GM12873 (cell line): ENCODE measurements around the gene CELF3.

ENCODE experiments used
- TF ChIP-seq, protein P1 (sequence below): IDR thresholded peaks from 2 replicates; pipeline ENCODE4 v1.5.1; 2012; ENCODE audit warnings: low read depth, mild to moderate bottlenecking, moderate library complexity, low read length, control low read depth; ENCODE audit not compliant: insufficient read depth; ENCODE audit errors: missing control alignments

The CELF3 gene

DNA sequence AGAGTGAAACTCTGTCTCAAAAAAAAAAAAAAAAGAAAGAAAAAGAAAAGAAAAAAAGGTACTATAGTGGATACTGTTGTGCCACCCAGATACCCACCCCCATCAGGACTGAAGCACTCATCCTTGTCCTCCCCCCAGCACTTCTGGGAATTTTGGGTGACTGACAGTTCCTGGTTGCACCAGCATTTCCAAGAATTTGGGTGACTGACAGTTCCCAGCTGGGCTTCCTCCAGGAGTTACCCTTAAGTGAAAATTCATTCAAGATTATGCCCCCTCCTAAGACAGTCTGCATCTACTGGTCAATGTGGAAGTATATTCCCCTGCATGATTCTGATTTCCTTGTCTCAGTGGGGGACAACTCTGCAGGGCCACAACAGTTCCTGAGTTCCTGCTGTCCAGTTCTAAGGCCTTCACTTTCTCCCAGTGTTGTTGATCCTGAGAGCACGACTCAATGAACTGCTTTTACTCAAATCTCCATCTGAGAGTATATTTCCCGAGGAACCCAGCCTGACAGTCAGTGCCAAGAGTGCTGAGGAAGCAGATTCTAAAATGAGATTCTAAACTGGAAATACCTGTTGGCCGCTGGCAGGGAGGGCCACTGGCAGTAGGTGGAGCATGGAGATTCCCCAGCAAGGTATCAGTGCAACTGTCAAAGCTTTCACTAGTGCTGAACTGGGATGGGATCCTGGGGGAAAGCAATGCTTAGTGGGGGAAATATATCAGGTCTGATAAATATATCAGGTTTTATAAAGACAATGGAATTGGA is 23.2 kb upstream of the CELF3 start:
- TF ChIP-seq, protein P1, sequence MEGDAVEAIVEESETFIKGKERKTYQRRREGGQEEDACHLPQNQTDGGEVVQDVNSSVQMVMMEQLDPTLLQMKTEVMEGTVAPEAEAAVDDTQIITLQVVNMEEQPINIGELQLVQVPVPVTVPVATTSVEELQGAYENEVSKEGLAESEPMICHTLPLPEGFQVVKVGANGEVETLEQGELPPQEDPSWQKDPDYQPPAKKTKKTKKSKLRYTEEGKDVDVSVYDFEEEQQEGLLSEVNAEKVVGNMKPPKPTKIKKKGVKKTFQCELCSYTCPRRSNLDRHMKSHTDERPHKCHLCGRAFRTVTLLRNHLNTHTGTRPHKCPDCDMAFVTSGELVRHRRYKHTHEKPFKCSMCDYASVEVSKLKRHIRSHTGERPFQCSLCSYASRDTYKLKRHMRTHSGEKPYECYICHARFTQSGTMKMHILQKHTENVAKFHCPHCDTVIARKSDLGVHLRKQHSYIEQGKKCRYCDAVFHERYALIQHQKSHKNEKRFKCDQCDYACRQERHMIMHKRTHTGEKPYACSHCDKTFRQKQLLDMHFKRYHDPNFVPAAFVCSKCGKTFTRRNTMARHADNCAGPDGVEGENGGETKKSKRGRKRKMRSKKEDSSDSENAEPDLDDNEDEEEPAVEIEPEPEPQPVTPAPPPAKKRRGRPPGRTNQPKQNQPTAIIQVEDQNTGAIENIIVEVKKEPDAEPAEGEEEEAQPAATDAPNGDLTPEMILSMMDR, result no peak

GRCh38 chr1:151737479-151737878 is 20.9 kb upstream of the CELF3 start:
- TF ChIP-seq, protein P1, result no peak

DNA sequence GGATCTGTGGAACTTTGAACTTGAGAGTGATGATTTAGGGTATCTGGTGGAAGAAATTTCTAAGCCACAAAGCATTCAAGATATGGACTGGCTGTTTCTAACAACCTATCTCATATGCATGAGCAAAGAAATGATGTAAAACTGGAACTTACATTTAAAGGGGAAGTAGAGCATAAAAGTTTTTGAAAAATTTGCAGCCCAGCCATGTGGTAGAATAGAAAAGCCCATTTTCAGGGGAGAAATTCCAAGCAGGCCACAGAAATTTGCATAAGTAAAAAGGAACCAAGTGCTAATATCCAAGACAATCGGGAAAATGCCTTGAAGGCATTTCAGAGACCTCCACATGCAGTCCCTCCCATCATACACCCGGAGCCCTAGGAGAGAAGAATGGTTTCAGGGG is 20.4 kb upstream of the CELF3 start:
- TF ChIP-seq, protein P1, result no peak

- TF ChIP-seq, protein P1, result no peak
These were observed 16.5 kb upstream of the CELF3 start for GRCh38 chr1:151733126-151733525.

GRCh38 chr1:151729966-151730291 is 13.3 kb upstream of the CELF3 start:
- TF ChIP-seq, protein P1, result no peak

DNA sequence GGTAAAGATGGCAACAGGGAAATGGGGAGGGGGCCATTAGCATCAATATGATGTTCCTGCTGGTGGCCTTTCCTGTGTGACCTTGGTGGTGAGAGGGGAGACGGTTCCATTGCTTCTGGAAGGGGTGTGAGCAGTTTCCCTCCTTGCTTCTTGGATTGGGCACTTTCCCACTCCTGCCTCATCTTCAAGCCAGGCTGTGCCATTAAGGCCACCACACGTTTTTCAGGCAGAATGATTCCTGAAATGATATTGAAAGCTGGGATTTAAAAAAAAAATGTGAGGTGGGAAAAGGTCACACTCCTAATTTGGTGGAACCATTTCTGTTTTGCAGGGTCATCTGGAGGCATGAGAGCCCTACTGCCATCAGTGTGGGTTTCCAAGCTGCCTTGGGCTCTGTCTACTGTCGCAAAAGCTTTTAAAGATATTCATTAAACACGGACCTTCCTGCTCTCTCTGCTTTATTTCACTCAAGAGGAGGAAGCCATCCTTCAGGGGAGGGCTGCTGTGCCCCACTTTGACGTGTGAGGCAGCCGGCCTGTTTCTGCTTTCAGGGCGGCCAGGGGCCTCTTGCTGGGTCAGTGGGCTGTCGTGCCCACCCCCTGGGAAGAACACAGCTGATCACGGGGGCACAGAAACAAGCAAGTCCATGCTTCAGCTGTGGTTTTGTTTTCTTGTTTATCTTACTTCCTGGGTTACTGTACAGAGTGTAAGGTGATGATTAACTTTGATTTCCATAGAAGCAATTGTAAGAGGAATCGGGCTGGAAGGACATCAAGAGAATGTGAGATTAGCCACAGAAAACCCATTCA is 12.8 kb upstream of the CELF3 start:
- TF ChIP-seq, protein P1, result no peak
